OCI-LY1 (cell line): ENCODE results near the gene ST6GAL1.
A peak's percentile ranks its signal among the peaks of the same experiment; 100 is the strongest.

ENCODE experiments used
- H2AFZ ChIP-seq: fragments of 200-600 bp; sonication (generic), shearing (Covaris generic); 2 replicates; pipeline ENCODE4 v1.6.0; 2014; ENCODE audit warnings: antibody characterized with exemption, mild to moderate bottlenecking, low read length
- H3F3A ChIP-seq: fragments of 200-600 bp; sonication (generic), shearing (Covaris generic); 2 replicates; pipeline ENCODE4 v1.6.0; 2014; ENCODE audit warnings: mild to moderate bottlenecking, antibody characterized with exemption, low read length, moderate library complexity; ENCODE audit not compliant: insufficient read depth
- H3K27ac ChIP-seq: fragments of 200-600 bp; sonication (generic); 2 replicates; pipeline ENCODE4 v1.5.1; 2014; ENCODE audit warnings: low read length, mixed run types, mild to moderate bottlenecking, low read depth; ENCODE audit not compliant: poor library complexity, severe bottlenecking
- H3K27me3 ChIP-seq: fragments of 200-600 bp; sonication (generic); 2 replicates; pipeline ENCODE4 v1.6.0; 2014; ENCODE audit warnings: antibody characterized with exemption, mild to moderate bottlenecking, low read length, moderate library complexity; ENCODE audit not compliant: insufficient read depth
- H3K36me3 ChIP-seq: fragments of 200-600 bp; sonication (generic); 2 replicates; pipeline ENCODE4 v1.6.1; 2014; ENCODE audit warnings: mild to moderate bottlenecking, antibody characterized with exemption, low read length, moderate library complexity, mixed read lengths; ENCODE audit not compliant: insufficient read depth
- H3K4me1 ChIP-seq: fragments of 200-600 bp; sonication (generic); 2 replicates; pipeline ENCODE4 v1.5.1; 2014; ENCODE audit warnings: mild to moderate bottlenecking, low read length, moderate library complexity; ENCODE audit not compliant: insufficient read depth, severe bottlenecking
- H3K4me2 ChIP-seq: fragments of 200-600 bp; sonication (generic), shearing (Covaris generic); 2 replicates; pipeline ENCODE4 v1.6.1; 2014; ENCODE audit warnings: low read length
- H3K4me3 ChIP-seq: fragments of 200-600 bp; sonication (generic); 2 replicates; pipeline ENCODE4 v1.5.1; 2014; ENCODE audit warnings: low read length, low read depth, mild to moderate bottlenecking, mixed read lengths; ENCODE audit not compliant: poor library complexity, severe bottlenecking
- H3K79me2 ChIP-seq: fragments of 200-600 bp; shearing (Covaris generic); 2 replicates; pipeline ENCODE4 v1.6.1; 2016; ENCODE audit warnings: mixed run types, low read length, mixed read lengths; ENCODE audit not compliant: insufficient read depth
- H3K9ac ChIP-seq: fragments of 200-600 bp; sonication (generic), shearing (Covaris generic); 2 replicates; pipeline ENCODE4 v1.6.1; 2014; ENCODE audit warnings: mild to moderate bottlenecking, low read length, mixed read lengths
- H3K9me2 ChIP-seq: fragments of 200-600 bp; sonication (generic), shearing (Covaris generic); 2 replicates; pipeline ENCODE4 v1.6.1; 2014; ENCODE audit warnings: low read depth, mild to moderate bottlenecking, low read length, mixed read lengths
- H3K9me3 ChIP-seq: fragments of 200-600 bp; shearing (Covaris generic); 2 replicates; pipeline ENCODE4 v1.6.1; 2014; ENCODE audit warnings: low read length, mixed read lengths
- H4K20me1 ChIP-seq: fragments of 200-600 bp; sonication (generic), shearing (Covaris generic); 2 replicates; pipeline ENCODE4 v1.6.0; 2016; ENCODE audit warnings: mild to moderate bottlenecking, low read length; ENCODE audit not compliant: insufficient read depth
- EZH2 ChIP-seq: fragments of 200-600 bp; sonication (generic), shearing (Covaris generic); IDR thresholded peaks from 2 replicates; pipeline ENCODE4 v1.8.0; 2017; ENCODE audit warnings: borderline replicate concordance, mixed run types, mild to moderate bottlenecking, antibody characterized with exemption, low read length, moderate library complexity, mixed read lengths
- TF ChIP-seq, protein P1 (sequence below): fragments of 200-600 bp; sonication (generic), shearing (Covaris generic); IDR thresholded peaks from 2 replicates; pipeline ENCODE4 v1.5.1; 2017; ENCODE audit warnings: mild to moderate bottlenecking, antibody characterized with exemption, low read length, moderate library complexity, mixed read lengths

The ST6GAL1 gene

GRCh38 chr3:186994000-186994955 lies 64.0 kb downstream of the ST6GAL1 start:
- H3K9ac ChIP-seq, result peak overlapping the region; percentile 56

DNA sequence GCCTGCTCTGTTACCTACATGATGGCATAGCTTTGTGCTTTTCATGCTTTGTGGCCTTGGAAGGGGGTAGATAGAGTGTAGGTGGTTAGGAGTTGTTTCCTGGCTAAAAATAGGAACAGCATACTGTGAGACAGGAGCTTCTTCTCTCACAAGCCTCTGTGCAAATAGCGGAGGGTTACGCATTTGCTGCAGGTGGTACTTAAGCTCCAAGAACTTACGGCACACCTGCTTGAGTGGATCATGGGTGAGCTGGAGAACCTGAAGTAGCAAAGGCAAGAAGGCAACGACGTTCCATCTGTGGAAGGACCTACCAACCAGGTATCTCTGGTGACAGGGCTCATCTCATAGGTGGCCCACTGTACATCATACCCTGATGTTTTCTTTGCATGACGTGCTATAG lies 66.0 kb downstream of the ST6GAL1 start:
- Histone ChIP-seq H3K9me3 (no peaks in the 10 kb centered on the region), H3K4me1 (peaks cover 99% of the 10 kb centered on the region), H4K20me1 (no peaks in the 10 kb centered on the region), H3K4me3 (peak overlapping the region; percentile 39), H3K9me2 (no peaks in the 10 kb centered on the region), H3K4me2 (peak overlapping the region; percentile 56), H3K36me3 (peaks cover 13% of the 10 kb centered on the region; the same call in 1 of the 2 replicates), H3K79me2 (peaks cover 12% of the 10 kb centered on the region), H3K27ac (peak overlapping the region; percentile 98), H3F3A (peaks cover 17% of the 10 kb centered on the region), H3K9ac (peak overlapping the region; percentile 33; the same call in 1 of the 2 replicates), H3K27me3 (no peaks in the 10 kb centered on the region), H2AFZ (no peak overlapping the region)
- no peak for TF ChIP-seq EZH2
- TF ChIP-seq, protein P1, sequence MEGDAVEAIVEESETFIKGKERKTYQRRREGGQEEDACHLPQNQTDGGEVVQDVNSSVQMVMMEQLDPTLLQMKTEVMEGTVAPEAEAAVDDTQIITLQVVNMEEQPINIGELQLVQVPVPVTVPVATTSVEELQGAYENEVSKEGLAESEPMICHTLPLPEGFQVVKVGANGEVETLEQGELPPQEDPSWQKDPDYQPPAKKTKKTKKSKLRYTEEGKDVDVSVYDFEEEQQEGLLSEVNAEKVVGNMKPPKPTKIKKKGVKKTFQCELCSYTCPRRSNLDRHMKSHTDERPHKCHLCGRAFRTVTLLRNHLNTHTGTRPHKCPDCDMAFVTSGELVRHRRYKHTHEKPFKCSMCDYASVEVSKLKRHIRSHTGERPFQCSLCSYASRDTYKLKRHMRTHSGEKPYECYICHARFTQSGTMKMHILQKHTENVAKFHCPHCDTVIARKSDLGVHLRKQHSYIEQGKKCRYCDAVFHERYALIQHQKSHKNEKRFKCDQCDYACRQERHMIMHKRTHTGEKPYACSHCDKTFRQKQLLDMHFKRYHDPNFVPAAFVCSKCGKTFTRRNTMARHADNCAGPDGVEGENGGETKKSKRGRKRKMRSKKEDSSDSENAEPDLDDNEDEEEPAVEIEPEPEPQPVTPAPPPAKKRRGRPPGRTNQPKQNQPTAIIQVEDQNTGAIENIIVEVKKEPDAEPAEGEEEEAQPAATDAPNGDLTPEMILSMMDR, result no peak

More at GRCh38 chr3:186994000-186994955, 64.0 kb downstream of the ST6GAL1 start:
- Histone ChIP-seq H4K20me1 (no peaks in the 10 kb centered on the region), H3F3A (peaks cover 28% of the 10 kb centered on the region), H3K9me3 (no peaks in the 10 kb centered on the region), H3K36me3 (peaks cover 26% of the 10 kb centered on the region; the same call in 1 of the 2 replicates), H3K27me3 (no peaks in the 10 kb centered on the region), H3K4me1 (peaks cover 99% of the 10 kb centered on the region), H3K79me2 (peaks cover 9% of the 10 kb centered on the region), H3K9me2 (no peaks in the 10 kb centered on the region), H3K4me3 (peak overlapping the region; percentile 4), H2AFZ (no peak overlapping the region), H3K27ac (peak overlapping the region; percentile 98), H3K4me2 (peak overlapping the region; percentile 50)
- no peak for TF ChIP-seq EZH2
- TF ChIP-seq, protein P1, result no peak

GRCh38 chr3:186997061-186997460 lies 66.7 kb downstream of the ST6GAL1 start:
- Histone ChIP-seq H3K4me1 (peaks cover 95% of the 10 kb centered on the region), H3K79me2 (peaks cover 16% of the 10 kb centered on the region), H3K27ac (peak overlapping the region; percentile 98), H3K4me3 (peak overlapping the region; percentile 39), H3K9ac (peak overlapping the region; percentile 33; the same call in 1 of the 2 replicates), H3K27me3 (no peaks in the 10 kb centered on the region), H3K4me2 (peak overlapping the region; percentile 56), H3K36me3 (peaks cover 10% of the 10 kb centered on the region), H3K9me2 (no peaks in the 10 kb centered on the region), H3K9me3 (no peaks in the 10 kb centered on the region), H3F3A (peaks cover 17% of the 10 kb centered on the region), H4K20me1 (no peaks in the 10 kb centered on the region), H2AFZ (no peak overlapping the region)
- TF ChIP-seq, protein P1, result no peak
- no peak for TF ChIP-seq EZH2
